Natural killer cell (primary cell): Measurements from ENCODE around the gene PPP1R9A. TPM values are rescaled to one million over a fixed set of nuclear protein-coding genes. Genes with fewer than 3 reads are reported as not detected.

Source experiments
- ATAC-seq, 3 donors: fragments of 150-1000 bp in 2 of 3; fragments of 200-7000 bp in 1 of 3; cut with Tn5 transposase; 1 replicate in 1 of 3; 2 replicates in 2 of 3; pipeline ENCODE4 v1.10.0; 2021; ENCODE audit warnings: mild to moderate bottlenecking in 2 of 3, moderate library complexity in 2 of 3
- DNase-seq, 2 donors: peaks; one replicate each; pipeline versions ENCODE4 v3.0.0 to v3.0.0-alpha.2; 2013 to 2021; ENCODE audit warnings: mixed read lengths in 1 of 2
- H3K27ac ChIP-seq: one replicate; pipeline ENCODE4 v1.5.1; 2013; ENCODE audit warnings: mild to moderate bottlenecking, low read length
- H3K27me3 ChIP-seq: one replicate; pipeline ENCODE4 v1.6.1; 2013; ENCODE audit warnings: low read length; ENCODE audit not compliant: control insufficient read depth, insufficient read depth
- H3K36me3 ChIP-seq: one replicate; pipeline ENCODE4 v1.6.1; 2013; ENCODE audit warnings: low read length; ENCODE audit not compliant: control insufficient read depth, insufficient read depth
- H3K4me1 ChIP-seq: one replicate; pipeline ENCODE4 v1.6.1; 2013; ENCODE audit warnings: low read length; ENCODE audit not compliant: control insufficient read depth, insufficient read depth
- H3K4me3 ChIP-seq: one replicate; pipeline ENCODE4 v1.5.1; 2013; ENCODE audit warnings: low read length
- H3K9me3 ChIP-seq: one replicate; pipeline ENCODE4 v1.6.1; 2013; ENCODE audit warnings: low read length; ENCODE audit not compliant: control insufficient read depth, insufficient read depth
- H3K27ac Mint-ChIP-seq, 2 donors: one replicate each; pipeline ENCODE4 v1.8.0; 2022; ENCODE audit warnings: mild to moderate bottlenecking in 2 of 2, mixed read lengths in 2 of 2, moderate library complexity in 1 of 2
- H3K27me3 Mint-ChIP-seq, 2 donors: one replicate each; pipeline ENCODE4 v1.8.0; 2022; ENCODE audit warnings: low read depth in 2 of 2, mixed read lengths in 2 of 2
- H3K36me3 Mint-ChIP-seq: one replicate; pipeline ENCODE4 v1.8.0; 2022; ENCODE audit warnings: mixed read lengths
- H3K4me1 Mint-ChIP-seq, 2 donors: one replicate each; pipeline ENCODE4 v1.8.0; 2022; ENCODE audit warnings: mixed read lengths in 2 of 2
- H3K4me3 Mint-ChIP-seq: one replicate; pipeline ENCODE4 v1.8.0; 2022; ENCODE audit warnings: mild to moderate bottlenecking, moderate library complexity, mixed read lengths
- H3K9me3 Mint-ChIP-seq, 2 donors: one replicate each; pipeline ENCODE4 v1.8.0; 2022; ENCODE audit warnings: mixed read lengths in 2 of 2
- WGBS: methylation state at CpG from one replicate; pipeline ENCODE4 v1.1.7; 2013; ENCODE audit warnings: missing lambda C conversion rate; ENCODE audit not compliant: insufficient coverage; 5-methylcytosine and 5-hydroxymethylcytosine counted together
- intact Hi-C: fragments of 100-400 bp; cut with micrococcal nuclease; formaldehyde crosslinking; loops from one replicate; pipeline ENCODE4 v1.14.2; 2022
- total RNA-seq, 4 donors: library from RNA; stranded (reverse); fragments of 120-200 nt in 1 of 4; gene quantifications; one replicate each; pipeline versions ENCODE4 v1.2.3 to v1.2.4, GENCODE V29; 2013 to 2022
- TF ChIP-seq, protein P1 (sequence below): fragments of 200-600 bp; IDR thresholded peaks from one replicate; pipeline ENCODE4 v1.8.0; 2022; ENCODE audit warnings: antibody characterized with exemption

The PPP1R9A gene
- total RNA-seq, 3 donors from 2014 or later (not counting 1 experiment from before 2014, with no cell fraction given), result 1.6 to 6.0 (median 2.0) TPM

DNA sequence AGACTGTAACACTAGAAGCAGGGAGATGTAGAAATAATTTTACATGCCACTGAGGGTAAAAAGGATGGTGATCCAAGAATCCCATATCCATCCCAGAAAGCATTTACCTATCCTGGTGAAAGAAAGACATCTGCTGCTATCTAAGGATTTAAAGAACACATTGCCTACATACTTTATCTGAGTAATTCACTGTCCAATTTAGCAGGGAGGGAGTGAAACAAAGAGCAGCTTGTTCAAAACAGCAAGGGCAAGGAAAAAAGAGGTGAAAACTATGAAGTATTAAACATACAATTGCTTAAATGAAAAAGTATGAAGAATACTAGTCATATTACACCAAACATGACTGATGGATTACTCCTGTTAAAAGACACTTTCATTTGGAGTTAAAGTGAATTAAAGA lies 206.2 kb downstream of the PPP1R9A start:
- no peak for DNase-seq
- TF ChIP-seq, protein P1, sequence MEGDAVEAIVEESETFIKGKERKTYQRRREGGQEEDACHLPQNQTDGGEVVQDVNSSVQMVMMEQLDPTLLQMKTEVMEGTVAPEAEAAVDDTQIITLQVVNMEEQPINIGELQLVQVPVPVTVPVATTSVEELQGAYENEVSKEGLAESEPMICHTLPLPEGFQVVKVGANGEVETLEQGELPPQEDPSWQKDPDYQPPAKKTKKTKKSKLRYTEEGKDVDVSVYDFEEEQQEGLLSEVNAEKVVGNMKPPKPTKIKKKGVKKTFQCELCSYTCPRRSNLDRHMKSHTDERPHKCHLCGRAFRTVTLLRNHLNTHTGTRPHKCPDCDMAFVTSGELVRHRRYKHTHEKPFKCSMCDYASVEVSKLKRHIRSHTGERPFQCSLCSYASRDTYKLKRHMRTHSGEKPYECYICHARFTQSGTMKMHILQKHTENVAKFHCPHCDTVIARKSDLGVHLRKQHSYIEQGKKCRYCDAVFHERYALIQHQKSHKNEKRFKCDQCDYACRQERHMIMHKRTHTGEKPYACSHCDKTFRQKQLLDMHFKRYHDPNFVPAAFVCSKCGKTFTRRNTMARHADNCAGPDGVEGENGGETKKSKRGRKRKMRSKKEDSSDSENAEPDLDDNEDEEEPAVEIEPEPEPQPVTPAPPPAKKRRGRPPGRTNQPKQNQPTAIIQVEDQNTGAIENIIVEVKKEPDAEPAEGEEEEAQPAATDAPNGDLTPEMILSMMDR, result no peak
- no peak overlapping the region for H3K27ac Mint-ChIP-seq
- Histone ChIP-seq H3K27me3 (no peaks in the 10 kb centered on the region), H3K9me3 (no peaks in the 10 kb centered on the region), H3K36me3 (no peaks in the 10 kb centered on the region), H3K27ac (no peak overlapping the region), H3K4me1 (no peaks in the 10 kb centered on the region), H3K4me3 (no peak overlapping the region)
- no peaks in the 10 kb centered on the region for H3K27me3 Mint-ChIP-seq
- intact Hi-C loops, result no loop called here
- no peak for ATAC-seq
- no peaks in the 10 kb centered on the region for H3K36me3 Mint-ChIP-seq
- H3K4me1 Mint-ChIP-seq, result no peaks in the 10 kb centered on the region
- no peak overlapping the region for H3K4me3 Mint-ChIP-seq
- no peaks in the 10 kb centered on the region for H3K9me3 Mint-ChIP-seq

DNA sequence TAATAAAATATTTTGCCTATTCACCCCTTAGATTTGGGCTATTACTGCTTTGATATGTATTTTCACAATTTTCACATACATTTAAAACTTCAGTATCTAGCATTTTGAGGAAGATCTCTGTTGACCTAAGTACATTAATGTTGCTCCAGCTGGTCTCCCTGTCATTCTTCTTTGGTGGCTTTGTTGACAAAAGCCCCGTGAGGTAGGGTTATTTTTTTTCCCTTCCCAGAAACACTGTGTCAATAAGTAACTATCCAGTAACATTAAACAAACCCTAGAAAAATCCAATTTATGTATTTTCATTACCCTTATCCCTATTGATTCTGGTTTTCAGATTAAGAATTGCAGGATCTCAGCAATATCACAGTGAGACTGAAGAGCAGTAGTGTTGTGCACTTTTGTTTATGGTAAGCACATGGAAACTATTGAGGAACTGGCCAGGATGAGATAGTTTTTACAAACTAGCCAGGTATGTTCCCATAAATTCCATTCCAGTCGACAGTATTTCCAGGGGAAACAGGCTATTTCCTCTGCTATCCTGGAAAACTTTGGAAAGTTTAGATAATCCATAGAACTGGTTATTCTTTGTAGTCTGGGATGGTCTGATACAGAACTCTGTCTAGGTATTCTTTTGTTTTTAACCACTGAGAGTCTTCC lies 218.8 kb downstream of the PPP1R9A start:
- Histone ChIP-seq H3K4me3 (no peak overlapping the region), H3K4me1 (no peaks in the 10 kb centered on the region), H3K36me3 (no peaks in the 10 kb centered on the region), H3K9me3 (no peaks in the 10 kb centered on the region), H3K27me3 (no peaks in the 10 kb centered on the region), H3K27ac (no peak overlapping the region)
- Mint-ChIP-seq H3K27me3 (no peaks in the 10 kb centered on the region), H3K36me3 (no peaks in the 10 kb centered on the region), H3K4me1 (no peaks in the 10 kb centered on the region), H3K9me3 (peaks cover 0 to 3% of the 10 kb centered on the region in 2 donors), H3K4me3 (no peak overlapping the region), H3K27ac (no peak overlapping the region)
- ATAC-seq (no peak), DNase-seq (no peak)
- TF ChIP-seq, protein P1, result no peak
- intact Hi-C loops, result no loop called here
- WGBS, result 82% methylated on average over 2 of the region's 2 CpGs

DNA sequence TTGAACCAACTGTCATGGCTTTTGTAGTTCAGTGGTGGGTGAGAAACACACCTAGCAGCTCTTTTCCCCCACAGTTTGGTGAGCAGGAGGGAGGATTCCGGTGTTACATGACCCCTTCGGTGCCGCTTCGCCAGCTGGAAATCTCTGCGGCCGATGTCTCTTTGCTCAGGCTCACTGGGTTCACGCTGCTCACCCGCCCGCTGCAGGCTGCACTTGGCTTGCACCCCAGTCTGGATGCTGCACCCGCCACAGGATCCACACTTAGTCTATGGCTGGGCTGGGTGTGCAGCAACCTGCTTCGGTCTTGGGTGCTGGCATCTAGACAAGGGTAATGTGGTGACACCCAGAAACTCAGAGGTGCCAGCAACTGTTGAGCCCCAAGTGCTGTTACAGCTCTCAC lies 225.1 kb downstream of the PPP1R9A start:
- no peak overlapping the region for H3K27ac Mint-ChIP-seq
- 98% methylated on average over 11 of the region's 11 CpGs for WGBS
- TF ChIP-seq, protein P1, result no peak
- no peaks in the 10 kb centered on the region for H3K36me3 Mint-ChIP-seq
- Histone ChIP-seq H3K4me3 (no peak overlapping the region), H3K9me3 (no peaks in the 10 kb centered on the region), H3K4me1 (no peaks in the 10 kb centered on the region), H3K27ac (no peak overlapping the region), H3K27me3 (no peaks in the 10 kb centered on the region), H3K36me3 (no peaks in the 10 kb centered on the region)
- DNase-seq (no peak), ATAC-seq (no peak)
- H3K4me3 Mint-ChIP-seq, result no peak overlapping the region
- intact Hi-C loops, result no loop called here
- H3K9me3 Mint-ChIP-seq, result peaks cover 0 to 3% of the 10 kb centered on the region in 2 donors
- no peaks in the 10 kb centered on the region for H3K27me3 Mint-ChIP-seq
- no peaks in the 10 kb centered on the region for H3K4me1 Mint-ChIP-seq

DNA sequence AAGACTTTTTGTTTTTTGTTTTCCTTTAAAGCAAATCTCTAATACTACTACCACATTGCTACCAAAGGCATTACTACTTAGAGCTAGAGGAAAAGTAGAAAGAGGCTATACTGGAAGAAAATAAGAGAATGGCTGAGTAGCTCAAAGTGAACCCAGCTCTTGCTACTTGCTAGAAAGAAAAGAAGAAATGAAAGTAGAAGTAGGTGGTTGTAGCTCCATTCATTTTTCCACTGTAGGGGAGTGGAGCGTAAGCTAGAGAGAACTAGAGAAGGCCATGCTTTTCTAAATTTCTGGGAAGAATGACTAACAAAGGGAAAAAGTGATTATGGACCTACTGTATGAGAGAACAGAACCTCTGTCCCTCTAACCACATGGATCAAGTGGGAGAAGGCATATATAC lies 232.5 kb downstream of the PPP1R9A start:
- no peaks in the 10 kb centered on the region for H3K36me3 Mint-ChIP-seq
- Histone ChIP-seq H3K27me3 (no peaks in the 10 kb centered on the region), H3K4me3 (no peak overlapping the region), H3K36me3 (no peaks in the 10 kb centered on the region), H3K4me1 (no peaks in the 10 kb centered on the region), H3K27ac (no peak overlapping the region), H3K9me3 (peaks cover 2% of the 10 kb centered on the region)
- H3K27ac Mint-ChIP-seq, result no peak overlapping the region
- no peaks in the 10 kb centered on the region for H3K27me3 Mint-ChIP-seq
- DNase-seq (no peak), ATAC-seq (no peak)
- H3K4me1 Mint-ChIP-seq, result no peaks in the 10 kb centered on the region
- TF ChIP-seq, protein P1, result no peak
- no peak overlapping the region for H3K4me3 Mint-ChIP-seq
- 71% methylated on average over 1 of the region's 1 CpG for WGBS
- H3K9me3 Mint-ChIP-seq, result peaks cover 0 to 2% of the 10 kb centered on the region in 2 donors
- intact Hi-C loops, result no loop called here
